Right lung (tissue), 5 donors: Measurements from ENCODE around the gene LIMS4. TPM values are rescaled to one million over a fixed set of nuclear protein-coding genes. Genes with fewer than 3 reads are reported as not detected.

Experiments
- polyA plus RNA-seq, 5 donors: library from polyadenylated mRNA; unstranded; fragments of 120-200 nt; gene quantifications; one replicate each; pipeline versions ENCODE4 v1.2.1 to v1.2.3, GENCODE V29; 2013; ENCODE audit warnings: inconsistent platforms in 1 of 5, low replicate concordance in 1 of 5; ENCODE audit not compliant: insufficient read length in 5 of 5, insufficient read depth in 1 of 5

Gene LIMS4
- polyA plus RNA-seq, 5 donors: 1.1 to 4.0 (median 2.3) TPM

Other genes with a start within 250 kb of the LIMS4 start
- 10 to 100 TPM; 36.6 to 45.4 (median 43.9) TPM for gene RGPD6, start 104.4 kb upstream of the LIMS4 start, polyA plus RNA-seq
- 10 to 100 TPM; 14.5 to 46.1 (median 28.9) TPM for gene BUB1, start 205.2 kb upstream of the LIMS4 start, polyA plus RNA-seq